ENCODE results near the gene CRKL.

DNA sequence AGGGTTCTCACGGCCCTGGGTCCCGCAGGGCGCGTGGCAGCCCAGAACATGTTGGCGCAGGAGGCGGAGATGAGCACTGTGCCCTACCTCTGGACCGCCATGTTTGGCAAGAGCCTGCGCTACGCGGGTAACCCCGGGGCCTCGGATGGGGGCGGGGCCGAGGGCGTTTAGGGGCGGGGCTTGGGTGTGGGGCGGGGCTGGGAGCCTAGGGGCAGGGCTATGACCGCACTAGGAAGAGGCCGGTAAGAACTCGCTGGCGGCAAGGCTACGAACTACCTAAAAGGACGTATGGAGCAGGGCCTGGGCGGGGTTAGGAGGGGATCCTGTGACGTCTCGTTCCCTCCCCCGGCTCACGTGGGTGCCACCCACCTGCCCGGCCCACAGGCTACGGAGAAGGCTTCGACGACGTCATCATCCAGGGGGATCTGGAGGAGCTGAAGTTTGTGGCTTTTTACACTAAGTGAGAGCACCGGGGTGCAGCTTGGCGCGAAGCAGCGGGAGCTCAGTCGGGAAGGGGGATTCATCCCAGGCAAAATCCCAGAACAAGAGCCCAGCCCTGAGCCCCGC lies 62.1 kb downstream of the CRKL start:
- TF ChIP-seq, protein P1, sequence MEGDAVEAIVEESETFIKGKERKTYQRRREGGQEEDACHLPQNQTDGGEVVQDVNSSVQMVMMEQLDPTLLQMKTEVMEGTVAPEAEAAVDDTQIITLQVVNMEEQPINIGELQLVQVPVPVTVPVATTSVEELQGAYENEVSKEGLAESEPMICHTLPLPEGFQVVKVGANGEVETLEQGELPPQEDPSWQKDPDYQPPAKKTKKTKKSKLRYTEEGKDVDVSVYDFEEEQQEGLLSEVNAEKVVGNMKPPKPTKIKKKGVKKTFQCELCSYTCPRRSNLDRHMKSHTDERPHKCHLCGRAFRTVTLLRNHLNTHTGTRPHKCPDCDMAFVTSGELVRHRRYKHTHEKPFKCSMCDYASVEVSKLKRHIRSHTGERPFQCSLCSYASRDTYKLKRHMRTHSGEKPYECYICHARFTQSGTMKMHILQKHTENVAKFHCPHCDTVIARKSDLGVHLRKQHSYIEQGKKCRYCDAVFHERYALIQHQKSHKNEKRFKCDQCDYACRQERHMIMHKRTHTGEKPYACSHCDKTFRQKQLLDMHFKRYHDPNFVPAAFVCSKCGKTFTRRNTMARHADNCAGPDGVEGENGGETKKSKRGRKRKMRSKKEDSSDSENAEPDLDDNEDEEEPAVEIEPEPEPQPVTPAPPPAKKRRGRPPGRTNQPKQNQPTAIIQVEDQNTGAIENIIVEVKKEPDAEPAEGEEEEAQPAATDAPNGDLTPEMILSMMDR (IDR thresholded peaks at IDR 0.05): no peak
- no peak for TF ChIP-seq POLR2A (IDR thresholded peaks at IDR 0.05)
